ENCODE results near the gene ISG15.
"Not testable (repeated sequence)": the region's sequence is repeated elsewhere in the genome, so short reads cannot be mapped to it uniquely, and the experiment has no call there.

ISG15 gene

DNA sequence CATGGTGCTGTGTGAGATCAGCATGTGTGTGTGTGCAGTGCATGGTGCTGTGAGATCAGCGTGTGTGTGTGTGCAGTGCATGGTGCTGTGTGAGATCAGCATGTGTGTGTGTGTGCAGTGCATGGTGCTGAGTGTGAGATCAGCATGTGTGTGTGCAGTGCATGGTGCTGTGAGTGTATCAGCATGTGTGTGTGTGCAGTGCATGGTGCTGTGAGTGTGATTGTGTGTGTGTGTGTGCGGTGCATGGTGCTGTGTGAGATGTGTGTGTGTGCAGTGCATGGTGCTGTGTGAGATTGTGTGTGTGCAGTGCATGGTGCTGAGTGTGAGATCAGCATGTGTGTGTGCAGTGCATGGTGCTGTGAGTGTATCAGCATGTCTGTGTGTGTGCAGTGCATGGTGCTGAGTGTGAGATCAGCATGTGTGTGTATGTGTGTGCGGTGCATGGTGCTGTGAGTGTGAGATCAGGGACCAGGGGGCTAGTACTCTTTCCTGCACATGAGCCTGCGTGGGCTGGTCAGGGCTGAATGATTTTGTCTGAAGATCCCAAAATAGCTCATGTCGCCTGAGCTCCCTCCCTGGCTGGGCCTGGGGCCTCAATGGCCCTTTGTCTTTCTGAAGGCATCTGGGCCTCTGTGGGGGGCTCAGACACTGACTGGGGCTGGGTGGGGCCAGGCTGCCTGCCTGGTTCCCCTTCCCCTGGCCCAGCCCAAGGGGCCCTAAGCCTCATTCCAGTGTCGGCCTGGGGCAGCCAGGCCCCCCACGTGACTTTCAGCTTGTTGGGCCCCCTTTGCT lies 17.8 kb downstream of the ISG15 start:
- not testable (repeated sequence) for DNase-seq

DNA sequence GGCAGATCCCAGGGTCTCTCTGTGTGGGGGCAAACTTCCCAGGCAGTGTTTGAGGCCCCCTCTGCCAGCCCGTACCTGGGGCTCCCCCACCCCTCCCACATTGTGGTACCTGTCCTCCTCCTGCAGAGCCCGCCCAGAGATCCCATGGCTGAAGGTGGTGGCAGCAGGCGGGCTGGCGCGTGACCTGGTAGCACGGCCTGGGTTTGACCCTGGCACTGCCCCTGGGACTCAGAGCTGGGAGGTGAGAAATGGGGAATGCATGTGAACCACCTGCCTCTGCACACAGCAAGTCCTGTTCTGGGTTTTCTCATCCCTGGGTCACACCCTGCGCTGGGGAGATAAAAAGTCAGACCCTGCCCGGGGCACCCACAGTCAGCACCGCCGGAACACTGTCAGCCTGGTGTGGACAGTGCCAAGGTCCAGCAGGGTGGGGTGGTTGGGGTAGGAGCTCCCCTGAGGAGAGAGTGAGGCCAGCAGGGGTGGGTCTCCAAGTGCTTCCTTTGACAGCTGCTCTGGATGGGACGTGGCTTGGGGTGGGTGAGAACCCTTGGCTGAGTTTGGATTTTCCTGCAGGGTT lies 18.4 kb downstream of the ISG15 start:
- no peak for DNase-seq

DNA sequence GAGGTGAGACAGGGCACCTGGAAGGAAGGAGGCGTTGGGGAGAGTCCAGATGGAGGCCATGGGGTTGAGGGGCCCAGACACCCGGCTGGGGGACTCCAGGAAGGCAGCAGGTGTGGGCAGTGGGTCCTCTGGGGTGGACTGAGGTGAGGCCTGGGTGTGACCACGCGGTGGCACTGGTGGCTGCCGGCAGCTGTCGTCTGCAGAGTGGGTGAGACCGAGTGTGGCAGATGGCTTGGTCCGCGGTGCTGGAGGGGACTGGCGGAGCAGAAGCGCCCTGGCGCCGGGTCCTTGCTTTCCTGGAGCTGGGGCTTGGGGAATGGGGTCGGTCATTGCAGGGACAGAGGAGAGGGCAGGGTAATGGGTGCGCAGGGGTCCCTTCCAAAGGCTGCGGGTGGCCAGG lies 19.1 kb downstream of the ISG15 start:
- no peak for DNase-seq

DNA sequence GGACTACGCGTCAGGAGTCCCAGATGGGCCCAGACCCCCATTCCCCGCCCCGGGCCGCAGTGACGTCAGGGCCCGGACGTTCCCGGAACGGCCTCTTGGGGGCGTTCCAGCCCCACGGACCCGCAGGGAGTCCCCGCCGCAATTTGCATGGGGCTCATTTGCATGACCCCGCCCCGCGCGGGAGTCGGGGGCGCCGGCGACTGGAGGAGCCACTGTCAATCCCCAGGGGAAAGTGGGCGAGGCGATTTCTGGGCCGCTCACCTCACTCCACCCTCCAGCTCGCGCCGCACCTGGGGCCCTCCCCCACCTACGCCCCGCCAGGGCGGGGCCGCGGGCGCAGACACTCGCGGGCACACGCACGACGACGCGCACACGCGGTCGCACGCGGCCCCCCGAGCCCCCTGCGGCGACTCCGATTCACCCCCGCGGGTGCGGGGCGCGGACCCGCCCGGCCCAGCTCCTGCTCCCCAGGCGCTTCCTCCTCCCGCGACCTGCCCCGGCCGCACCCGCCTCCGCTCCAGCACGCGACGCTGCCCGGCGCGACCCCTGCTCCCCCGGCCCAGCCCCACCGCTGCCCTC lies 19.8 kb downstream of the ISG15 start:
- DNase-seq, result peak; percentile 79

DNA sequence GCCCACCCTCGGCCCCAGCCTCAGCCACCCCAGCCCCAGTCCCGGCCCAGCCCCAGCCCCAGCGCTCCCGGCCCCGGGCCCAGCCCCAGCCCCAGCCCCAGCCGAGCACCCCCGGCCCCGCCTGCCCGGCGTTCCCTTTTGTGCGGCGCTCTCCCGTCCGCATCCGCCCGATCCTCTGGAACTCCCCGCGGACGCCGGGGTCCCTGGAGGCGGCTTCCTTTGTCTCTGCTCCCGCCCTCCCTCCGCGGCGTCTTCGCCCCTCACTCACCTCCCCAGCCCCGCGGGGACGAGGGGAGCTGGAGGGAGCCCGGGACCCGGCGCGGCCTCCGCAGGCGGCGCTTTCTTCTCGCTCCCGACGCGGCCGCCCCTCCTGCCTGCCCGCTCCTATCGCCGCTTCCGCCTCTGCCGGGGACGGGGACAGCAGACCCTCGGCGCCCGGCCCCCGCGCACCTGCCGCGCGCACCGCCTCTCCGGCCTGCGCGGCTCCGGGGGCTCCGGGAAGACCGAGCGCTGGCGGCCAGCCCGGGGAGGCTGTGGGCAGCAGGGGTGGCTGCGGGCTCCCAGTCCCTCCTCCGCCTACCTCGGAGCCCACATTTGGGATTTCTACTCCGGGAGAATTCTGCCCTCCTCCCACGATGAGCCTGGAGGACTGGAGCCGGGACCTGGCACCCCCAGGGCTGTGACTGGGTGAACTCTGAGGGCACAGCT lies 20.6 kb downstream of the ISG15 start:
- no peak for DNase-seq

DNA sequence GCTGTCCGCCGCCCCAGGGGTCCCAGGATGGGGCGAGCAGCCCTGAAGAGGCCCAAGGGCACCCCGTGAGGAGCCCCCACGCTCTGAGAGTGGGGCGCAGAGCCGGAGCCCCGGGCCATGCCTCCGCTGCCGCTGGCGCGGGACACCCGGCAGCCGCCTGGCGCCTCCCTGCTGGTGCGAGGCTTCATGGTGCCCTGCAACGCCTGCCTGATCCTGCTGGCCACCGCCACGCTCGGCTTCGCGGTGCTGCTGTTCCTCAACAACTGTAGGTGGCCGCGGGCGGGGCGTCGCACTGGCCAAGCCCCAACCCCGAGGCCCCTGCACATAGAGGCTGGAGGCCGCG lies 21.1 kb downstream of the ISG15 start:
- no peak for DNase-seq

DNA sequence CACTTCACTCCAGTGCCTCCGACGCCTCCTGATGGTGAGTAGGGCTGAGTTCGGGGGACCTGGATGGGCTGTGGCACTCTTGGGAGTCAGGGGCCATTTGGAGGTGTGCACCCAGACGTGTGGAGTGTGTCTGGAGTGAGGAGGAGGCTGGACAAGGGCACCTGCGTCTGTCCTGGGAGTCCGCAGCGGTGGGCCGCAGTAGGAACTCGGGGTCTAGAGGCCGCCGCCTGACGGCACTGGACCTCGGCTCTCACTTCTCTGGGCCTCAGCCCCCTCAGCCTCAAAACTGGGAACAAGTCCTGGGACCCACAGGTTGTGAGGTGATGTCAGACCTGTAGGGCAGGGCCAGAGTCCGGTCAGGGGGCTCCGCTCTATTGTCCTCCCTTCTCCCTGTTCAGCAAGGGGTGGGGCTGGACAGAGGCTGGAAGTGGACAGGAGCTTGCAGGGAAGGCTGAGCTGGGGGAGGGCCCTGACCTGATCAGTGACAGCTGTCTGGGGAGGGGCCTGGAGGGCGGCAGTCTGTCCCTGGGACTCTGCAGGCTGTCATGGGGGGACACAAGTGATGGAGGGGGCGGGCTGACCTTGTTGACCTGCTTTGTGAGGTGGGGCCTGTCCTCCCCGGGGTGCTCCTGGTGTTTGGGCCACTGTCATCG lies 22.1 kb downstream of the ISG15 start:
- no peak for DNase-seq

DNA sequence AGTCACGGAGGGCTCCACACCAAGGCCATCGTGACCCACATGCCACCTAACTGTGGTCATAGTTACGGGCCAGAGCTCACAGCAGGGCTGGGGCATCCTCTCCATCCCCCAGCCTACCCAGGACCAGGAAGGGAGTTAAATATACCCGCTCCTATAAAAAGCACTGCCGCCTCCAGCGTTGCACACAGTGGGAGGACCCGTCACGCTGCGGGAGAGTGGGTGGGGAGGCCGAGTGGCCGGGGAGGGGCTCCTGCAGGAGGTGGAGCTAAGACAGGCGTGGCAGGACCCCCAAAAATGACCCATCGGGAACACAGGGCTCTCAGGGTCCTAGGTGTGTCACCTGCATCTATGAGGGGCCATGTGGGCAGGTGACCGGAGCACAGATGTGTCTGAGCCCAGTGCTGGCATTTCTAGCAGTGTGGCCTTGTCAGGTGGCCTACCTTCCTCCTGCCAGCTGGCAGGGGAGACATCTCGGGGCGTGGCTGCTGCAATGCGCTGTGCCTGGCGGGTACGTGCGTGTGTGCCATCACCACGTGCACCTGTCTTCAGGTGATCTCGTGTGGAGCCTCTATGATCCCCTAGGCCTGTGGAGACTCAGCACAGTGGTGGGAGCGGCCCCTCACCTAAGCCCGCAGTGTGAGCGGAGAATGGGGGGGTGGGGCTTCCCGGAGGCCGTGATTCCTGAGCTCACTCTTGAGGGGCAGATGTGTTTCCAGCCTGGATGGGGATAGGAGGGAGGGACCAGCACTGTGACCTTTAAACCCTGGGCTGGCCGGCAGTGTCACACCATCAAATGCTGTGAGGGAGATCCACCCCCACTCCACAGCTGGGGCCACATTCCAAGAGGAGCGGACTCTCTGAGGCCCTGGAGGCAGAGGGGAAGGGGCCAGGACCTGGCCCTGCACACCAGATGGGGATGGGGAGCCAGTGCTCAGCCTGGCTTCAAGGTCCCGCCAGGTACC lies 24.4 kb downstream of the ISG15 start:
- no peak for DNase-seq

DNA sequence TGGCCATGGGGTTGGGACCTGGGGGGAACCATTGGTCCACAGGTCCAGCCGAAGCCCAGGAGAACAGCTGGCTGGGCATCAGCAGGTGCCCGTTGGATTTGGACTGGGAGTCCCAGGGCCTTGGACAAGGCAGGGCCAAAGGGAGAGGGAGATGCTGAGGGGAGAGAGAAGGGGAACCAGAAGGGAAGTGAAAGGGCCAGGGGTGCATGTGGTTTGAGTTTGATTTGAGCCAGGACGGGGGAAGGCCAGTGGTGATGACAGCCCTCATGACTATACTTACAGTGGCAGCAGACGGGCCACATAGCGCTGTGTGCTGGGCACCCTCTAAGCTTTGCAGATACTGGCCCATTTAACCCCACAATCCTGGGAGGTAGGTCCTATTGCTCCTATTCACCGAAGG lies 25.4 kb downstream of the ISG15 start:
- DNase-seq, result no peak

DNA sequence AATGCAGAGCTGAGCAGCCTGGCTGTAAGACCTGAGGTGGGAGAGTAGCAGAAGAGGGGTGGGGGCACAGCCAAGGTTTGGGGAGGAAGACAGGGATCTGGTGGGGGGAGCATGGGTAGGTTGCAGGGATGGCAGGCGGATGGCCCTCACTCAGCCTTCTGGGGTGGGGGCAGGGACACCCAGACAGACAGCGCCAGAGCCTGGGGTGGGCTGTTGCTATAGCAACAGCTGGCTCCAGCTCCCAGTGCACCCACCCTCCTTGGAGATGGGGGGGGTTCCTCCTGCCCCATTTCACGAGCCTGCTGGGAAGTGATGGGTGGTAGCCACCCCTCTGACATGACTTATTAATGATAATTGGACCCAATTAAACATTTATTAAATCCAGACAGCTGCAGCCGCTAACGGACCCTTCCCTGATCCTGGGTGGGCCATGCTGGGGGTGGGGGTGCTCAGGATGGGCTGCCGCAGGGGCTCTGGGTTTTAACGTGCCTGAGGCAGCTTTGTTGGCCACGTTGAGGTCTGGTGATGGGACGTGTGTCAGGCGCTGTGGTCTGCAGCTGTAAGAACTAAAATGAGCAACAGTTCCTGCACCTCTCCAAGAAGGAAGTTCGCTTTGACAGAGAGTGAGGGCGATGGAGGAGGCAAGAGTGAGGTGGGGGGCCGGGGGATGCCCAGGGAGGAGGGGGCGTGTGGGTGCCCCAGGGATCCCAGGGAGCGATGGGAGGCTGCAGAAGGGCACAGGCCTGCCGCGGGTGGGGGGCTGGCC lies 26.0 kb downstream of the ISG15 start:
- DNase-seq, result no peak

DNA sequence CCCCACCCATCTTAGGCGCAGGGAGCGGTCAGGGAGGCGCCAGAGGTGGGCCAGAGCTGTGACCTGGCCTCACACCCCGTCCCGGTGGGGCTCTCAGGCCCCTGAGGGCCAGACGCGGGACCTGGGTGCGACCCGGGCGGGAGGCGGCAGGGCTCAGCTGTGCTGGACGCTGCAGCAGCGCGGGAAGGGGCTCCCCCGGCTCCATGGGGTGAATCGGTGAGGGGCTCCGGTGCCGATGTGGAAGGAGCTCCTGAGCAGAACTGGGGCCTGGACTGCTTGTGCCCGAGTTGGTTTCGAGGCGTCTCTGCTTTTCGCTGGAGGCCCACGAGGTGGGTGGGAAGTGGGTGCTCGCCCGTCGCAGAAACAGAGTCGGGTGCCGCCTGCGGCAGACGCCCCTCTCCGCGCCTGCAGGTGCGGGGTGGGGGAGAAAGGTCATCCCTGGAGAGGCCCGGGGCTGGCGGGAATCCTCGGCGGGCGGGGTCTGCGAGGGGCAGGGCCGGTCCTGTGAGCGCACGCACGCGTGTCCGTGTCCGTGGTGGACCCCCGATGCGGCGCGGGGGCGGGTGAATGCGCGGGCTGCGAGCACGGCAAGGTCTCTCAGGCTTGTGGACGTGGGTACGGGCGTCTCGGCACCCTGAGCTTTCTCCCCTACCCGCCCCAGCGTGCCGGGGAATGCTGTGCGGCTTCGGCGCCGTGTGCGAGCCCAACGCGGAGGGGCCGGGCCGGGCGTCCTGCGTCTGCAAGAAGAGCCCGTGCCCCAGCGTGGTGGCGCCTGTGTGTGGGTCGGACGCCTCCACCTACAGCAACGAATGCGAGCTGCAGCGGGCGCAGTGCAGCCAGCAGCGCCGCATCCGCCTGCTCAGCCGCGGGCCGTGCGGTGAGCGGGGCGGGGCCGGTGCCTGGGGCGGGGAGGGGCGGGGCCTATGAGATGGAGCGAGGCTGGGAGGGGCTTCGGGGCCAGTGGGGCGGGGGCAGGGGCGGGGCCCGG lies 27.0 kb downstream of the ISG15 start:
- DNase-seq, result peak; percentile 88

DNA sequence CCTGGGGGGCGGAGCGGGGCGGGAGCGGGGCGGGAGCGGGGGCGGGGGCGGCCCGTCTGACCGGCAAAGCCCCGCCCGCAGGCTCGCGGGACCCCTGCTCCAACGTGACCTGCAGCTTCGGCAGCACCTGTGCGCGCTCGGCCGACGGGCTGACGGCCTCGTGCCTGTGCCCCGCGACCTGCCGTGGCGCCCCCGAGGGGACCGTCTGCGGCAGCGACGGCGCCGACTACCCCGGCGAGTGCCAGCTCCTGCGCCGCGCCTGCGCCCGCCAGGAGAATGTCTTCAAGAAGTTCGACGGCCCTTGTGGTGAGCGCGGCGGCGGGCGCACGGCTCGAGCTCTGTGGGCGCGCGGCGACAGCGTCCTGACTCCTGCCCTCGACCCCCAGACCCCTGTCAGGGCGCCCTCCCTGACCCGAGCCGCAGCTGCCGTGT lies 27.8 kb downstream of the ISG15 start:
- DNase-seq, result no peak

DNA sequence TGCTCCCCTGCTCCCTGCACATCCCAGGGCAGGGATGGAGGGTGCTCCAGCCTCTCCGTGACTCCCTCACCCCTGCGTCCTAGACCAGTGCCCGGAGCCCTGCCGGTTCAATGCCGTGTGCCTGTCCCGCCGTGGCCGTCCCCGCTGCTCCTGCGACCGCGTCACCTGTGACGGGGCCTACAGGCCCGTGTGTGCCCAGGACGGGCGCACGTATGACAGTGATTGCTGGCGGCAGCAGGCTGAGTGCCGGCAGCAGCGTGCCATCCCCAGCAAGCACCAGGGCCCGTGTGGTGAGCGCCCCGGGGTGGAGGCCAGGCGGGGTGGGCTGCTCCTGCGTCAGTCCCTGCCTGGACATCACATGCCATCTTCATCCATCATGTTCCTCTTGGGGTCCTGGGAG lies 28.6 kb downstream of the ISG15 start:
- no peak for DNase-seq

DNA sequence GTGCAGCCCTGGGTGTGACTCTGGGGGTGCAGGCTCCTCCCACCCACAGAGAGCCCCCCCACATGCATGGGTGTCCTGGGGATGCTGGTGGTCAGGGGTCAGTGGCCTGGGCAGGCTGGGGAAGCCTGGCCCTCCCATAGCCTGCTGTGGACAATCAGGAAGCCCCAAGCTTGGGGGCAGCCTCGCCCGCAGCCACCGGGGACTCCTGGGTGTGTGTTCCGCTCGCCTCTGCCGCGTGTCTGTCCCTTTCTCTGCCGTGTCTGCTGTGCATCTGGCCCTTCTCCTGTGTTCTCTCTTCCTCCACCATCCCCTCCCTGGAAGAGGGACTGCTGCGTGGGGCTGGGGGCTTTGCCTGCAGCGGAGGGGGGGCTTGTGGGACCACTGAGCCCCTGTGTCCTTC lies 29.5 kb downstream of the ISG15 start:
- no peak for DNase-seq

DNA sequence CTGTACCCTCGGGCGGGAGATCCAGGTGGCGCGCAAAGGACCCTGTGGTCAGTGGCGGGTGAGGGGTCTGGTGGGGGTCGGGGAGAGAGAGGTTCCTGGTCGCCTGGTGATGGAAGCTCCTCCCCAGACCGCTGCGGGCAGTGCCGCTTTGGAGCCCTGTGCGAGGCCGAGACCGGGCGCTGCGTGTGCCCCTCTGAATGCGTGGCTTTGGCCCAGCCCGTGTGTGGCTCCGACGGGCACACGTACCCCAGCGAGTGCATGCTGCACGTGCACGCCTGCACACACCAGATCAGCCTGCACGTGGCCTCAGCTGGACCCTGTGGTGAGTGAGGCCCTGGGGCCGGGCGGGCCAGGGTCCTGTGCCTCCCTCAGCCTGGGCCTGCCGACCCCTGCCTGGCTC lies 30.1 kb downstream of the ISG15 start:
- DNase-seq, result no peak

DNA sequence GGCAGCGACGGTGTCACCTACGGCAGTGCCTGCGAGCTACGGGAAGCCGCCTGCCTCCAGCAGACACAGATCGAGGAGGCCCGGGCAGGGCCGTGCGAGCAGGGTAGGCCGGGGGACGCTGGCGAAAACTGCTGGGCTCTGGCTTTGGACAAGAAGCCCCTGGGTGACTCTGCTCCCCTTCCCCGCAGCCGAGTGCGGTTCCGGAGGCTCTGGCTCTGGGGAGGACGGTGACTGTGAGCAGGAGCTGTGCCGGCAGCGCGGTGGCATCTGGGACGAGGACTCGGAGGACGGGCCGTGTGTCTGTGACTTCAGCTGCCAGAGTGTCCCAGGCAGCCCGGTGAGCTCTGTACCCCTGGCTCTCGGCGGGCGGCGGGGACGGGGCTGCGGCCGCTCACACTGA lies 30.6 kb downstream of the ISG15 start:
- no peak for DNase-seq

DNA sequence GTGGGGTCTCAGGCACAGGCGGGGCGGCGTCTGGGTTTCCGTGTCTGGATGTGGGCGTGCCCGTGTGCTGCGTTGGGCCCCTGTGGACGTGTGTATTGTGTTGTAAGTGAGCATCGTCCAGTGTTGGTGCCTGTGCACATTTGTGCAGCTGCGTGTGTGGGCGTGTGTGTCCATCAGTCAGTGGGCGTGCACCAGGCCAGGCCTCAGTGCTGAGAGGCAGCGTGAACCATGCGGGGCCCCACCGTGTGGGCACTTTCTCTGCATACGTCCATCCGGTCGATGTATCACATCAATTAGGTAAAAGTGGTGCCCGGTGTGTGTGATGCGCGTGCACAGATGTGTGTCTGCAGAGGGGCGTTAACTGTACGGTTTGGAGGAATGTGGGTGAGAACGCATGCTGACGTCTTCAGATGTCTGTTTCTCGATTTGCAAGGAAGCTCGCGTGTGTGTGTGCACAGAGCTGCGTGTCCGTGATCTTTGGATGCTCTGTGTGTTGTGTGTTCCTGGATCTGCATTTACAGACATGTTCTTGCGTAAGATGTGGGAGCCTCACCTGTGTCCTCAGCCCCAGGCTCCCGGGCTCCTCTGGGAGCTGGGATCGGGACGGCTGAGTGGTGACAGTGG lies 31.3 kb downstream of the ISG15 start:
- no peak for DNase-seq

DNA sequence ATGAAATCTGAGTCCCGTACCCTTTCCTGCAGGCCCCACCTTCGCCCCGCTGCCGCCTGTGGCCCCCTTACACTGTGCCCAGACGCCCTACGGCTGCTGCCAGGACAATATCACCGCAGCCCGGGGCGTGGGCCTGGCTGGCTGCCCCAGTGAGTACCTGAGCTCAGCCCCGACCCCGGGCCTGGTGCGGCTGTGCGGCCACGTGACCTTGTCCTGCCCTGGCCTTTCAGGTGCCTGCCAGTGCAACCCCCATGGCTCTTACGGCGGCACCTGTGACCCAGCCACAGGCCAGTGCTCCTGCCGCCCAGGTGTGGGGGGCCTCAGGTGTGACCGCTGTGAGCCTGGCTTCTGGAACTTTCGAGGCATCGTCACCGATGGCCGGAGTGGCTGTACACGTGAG lies 31.8 kb downstream of the ISG15 start:
- no peak for DNase-seq

DNA sequence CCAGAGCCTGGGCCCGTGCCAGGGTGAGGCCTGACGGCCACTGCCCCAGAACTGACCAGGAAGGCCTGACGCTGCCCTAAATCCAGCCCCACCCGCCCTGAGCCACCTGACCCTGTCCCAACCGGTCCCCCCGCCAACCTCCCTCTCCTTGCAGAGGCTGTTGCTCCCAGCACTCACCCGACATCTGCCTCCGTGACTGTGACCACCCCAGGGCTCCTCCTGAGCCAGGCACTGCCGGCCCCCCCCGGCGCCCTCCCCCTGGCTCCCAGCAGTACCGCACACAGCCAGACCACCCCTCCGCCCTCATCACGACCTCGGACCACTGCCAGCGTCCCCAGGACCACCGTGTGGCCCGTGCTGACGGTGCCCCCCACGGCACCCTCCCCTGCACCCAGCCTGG lies 32.9 kb downstream of the ISG15 start:
- DNase-seq, result no peak

DNA sequence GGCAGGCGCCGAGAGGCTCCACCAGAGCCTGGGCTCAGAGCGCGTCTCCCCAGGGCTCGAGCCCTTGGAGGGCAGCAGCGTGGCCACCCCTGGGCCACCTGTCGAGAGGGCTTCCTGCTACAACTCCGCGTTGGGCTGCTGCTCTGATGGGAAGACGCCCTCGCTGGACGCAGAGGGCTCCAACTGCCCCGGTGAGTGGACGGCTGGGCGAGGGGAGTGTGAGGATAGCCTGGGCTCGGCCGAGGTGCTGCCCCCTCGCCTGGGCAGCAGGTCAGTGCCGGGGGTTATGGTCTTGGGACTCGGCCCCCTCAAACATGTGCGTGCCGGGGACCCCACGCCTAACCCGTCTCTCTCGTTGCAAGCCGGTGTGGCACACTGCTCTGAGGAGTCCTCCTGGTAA lies 33.5 kb downstream of the ISG15 start:
- no peak for DNase-seq
